Nephron (organoid): Measurements from ENCODE around the gene RUFY2.

Experiments
- H3K27ac Mint-ChIP-seq, 3 experiments: 2 replicates each; pipeline ENCODE4 v1.8.0; 2020; ENCODE audit warnings: mixed read lengths in 3 of 3, mild to moderate bottlenecking in 2 of 3, moderate library complexity in 1 of 3
- H3K27me3 Mint-ChIP-seq: 2 replicates; pipeline ENCODE4 v1.8.0; 2021; ENCODE audit warnings: low read depth, mild to moderate bottlenecking, moderate library complexity, mixed read lengths
- H3K36me3 Mint-ChIP-seq: 2 replicates; pipeline ENCODE4 v1.8.0; 2020; ENCODE audit warnings: low read depth, mixed read lengths
- H3K4me1 Mint-ChIP-seq: 2 replicates; pipeline ENCODE4 v1.8.0; 2020; ENCODE audit warnings: mixed read lengths
- H3K4me3 Mint-ChIP-seq, 3 experiments: 2 replicates each; pipeline ENCODE4 v1.8.0; 2020; ENCODE audit warnings: mild to moderate bottlenecking in 3 of 3, mixed read lengths in 3 of 3, moderate library complexity in 2 of 3
- H3K9me3 Mint-ChIP-seq: 2 replicates; pipeline ENCODE4 v1.8.0; 2020; ENCODE audit warnings: mixed read lengths
- TF ChIP-seq, protein P1 (sequence below), 3 experiments: fragments of 200-600 bp; sonication (generic); IDR thresholded peaks; one replicate each; pipeline ENCODE4 v1.5.0; 2021; ENCODE audit warnings: antibody characterized with exemption in 3 of 3; ENCODE audit not compliant: unreplicated experiment in 3 of 3

RUFY2 gene

DNA sequence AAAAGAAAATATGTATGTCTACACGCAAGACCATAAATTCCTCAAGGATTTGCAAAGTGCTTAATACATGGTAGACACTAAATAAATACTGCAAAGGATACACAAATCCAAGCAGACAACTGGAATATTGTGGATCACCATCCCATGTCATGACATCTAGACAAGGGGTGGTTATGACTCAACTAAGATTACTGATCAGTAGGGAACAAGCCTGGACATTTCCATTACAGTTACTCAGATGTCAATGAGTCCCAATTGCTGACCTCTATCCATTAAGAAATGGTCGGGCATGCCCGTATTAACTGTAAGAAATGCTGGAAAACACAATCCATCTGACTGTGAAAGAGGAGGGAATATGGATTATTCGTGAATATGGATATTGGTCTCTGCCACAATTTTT, 27.6 kb upstream of the RUFY2 start:
- Mint-ChIP-seq H3K27ac (no peak overlapping the region), H3K4me1 (no peaks in the 10 kb centered on the region), H3K4me3 (no peak overlapping the region), H3K36me3 (peaks cover 20% of the 10 kb centered on the region), H3K27me3 (no peaks in the 10 kb centered on the region), H3K9me3 (no peaks in the 10 kb centered on the region)
- TF ChIP-seq, protein P1, sequence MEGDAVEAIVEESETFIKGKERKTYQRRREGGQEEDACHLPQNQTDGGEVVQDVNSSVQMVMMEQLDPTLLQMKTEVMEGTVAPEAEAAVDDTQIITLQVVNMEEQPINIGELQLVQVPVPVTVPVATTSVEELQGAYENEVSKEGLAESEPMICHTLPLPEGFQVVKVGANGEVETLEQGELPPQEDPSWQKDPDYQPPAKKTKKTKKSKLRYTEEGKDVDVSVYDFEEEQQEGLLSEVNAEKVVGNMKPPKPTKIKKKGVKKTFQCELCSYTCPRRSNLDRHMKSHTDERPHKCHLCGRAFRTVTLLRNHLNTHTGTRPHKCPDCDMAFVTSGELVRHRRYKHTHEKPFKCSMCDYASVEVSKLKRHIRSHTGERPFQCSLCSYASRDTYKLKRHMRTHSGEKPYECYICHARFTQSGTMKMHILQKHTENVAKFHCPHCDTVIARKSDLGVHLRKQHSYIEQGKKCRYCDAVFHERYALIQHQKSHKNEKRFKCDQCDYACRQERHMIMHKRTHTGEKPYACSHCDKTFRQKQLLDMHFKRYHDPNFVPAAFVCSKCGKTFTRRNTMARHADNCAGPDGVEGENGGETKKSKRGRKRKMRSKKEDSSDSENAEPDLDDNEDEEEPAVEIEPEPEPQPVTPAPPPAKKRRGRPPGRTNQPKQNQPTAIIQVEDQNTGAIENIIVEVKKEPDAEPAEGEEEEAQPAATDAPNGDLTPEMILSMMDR (IDR thresholded peaks at IDR 0.05; ENCODE audit: unreplicated experiment in 3 of 3): no peak

DNA sequence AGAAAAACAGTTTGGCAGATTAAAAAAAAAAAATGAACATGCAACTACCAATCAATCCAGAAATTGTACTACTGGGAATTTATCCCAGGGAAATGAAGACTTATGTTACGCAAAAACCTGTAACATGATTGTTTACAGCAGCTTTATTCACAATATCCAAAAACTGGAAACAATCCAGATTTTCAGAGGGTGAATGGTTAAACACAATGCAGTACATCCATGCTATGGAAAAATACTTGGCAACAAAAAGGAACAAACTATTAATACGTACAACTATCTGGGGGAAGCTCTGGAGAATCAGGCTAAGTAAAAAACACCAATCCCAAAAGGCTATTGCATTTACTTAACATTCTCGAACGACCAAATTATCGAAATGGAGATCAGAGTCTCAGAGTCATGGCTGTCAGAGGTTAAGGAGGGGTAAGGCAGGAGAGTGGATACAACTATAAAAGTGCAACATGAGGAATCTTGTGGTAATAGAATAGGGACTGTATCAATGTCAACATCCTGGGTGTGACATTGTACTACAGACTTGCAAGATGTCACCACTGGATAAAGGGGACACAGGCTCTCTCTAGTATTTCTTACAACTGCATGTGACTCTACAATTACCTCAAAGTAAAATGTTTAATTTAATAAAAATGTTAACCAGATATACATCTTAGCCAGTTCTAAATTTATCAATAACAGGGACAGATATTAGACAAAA, 21.5 kb upstream of the RUFY2 start:
- TF ChIP-seq, protein P1 (IDR thresholded peaks at IDR 0.05; ENCODE audit: unreplicated experiment in 3 of 3): no peak
- Mint-ChIP-seq H3K27me3 (no peaks in the 10 kb centered on the region), H3K27ac (no peak overlapping the region), H3K9me3 (no peaks in the 10 kb centered on the region), H3K4me3 (no peak overlapping the region), H3K36me3 (peaks cover 37% of the 10 kb centered on the region), H3K4me1 (no peaks in the 10 kb centered on the region)

GRCh38 chr10:68424454-68425014, 17.5 kb upstream of the RUFY2 start:
- no peaks in the 10 kb centered on the region for H3K27me3 Mint-ChIP-seq
- H3K36me3 Mint-ChIP-seq: peaks cover 44% of the 10 kb centered on the region
- no peak overlapping the region for H3K4me3 Mint-ChIP-seq
- no peaks in the 10 kb centered on the region for H3K9me3 Mint-ChIP-seq
- TF ChIP-seq, protein P1 (IDR thresholded peaks at IDR 0.05; ENCODE audit: unreplicated experiment in 3 of 3): no peak
- no peak overlapping the region for H3K27ac Mint-ChIP-seq
- H3K4me1 Mint-ChIP-seq: no peaks in the 10 kb centered on the region

DNA sequence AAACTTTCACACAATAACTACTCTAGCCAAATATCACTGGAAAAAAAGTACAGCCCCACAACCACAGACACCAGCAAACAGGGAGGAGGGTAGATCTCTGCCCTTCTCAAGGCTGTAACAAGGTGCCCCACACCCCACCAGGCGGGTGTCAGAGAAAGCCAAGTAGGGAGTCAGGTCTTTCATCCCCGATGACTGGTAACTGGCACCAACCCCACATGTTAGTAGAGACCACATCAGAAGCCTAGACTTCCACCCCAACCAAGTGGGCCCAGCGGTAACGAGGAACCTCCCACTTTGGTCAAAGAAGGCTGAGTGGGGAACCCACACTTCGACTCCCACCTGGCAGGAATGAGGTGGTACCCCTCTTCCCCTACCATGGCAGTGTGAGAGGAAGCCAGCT, 16.4 kb upstream of the RUFY2 start:
- Mint-ChIP-seq H3K4me3 (no peak overlapping the region), H3K9me3 (no peaks in the 10 kb centered on the region), H3K27ac (no peak overlapping the region), H3K4me1 (no peaks in the 10 kb centered on the region), H3K36me3 (peaks cover 49% of the 10 kb centered on the region), H3K27me3 (no peaks in the 10 kb centered on the region)
- TF ChIP-seq, protein P1 (IDR thresholded peaks at IDR 0.05; ENCODE audit: unreplicated experiment in 3 of 3): no peak

- Mint-ChIP-seq H3K27me3 (no peaks in the 10 kb centered on the region), H3K4me1 (no peaks in the 10 kb centered on the region), H3K36me3 (peaks cover 57% of the 10 kb centered on the region), H3K9me3 (no peaks in the 10 kb centered on the region), H3K4me3 (no peak overlapping the region), H3K27ac (no peak overlapping the region)
- TF ChIP-seq, protein P1 (IDR thresholded peaks at IDR 0.05; ENCODE audit: unreplicated experiment in 3 of 3): no peak
These were observed 12.3 kb upstream of the RUFY2 start for GRCh38 chr10:68419376-68419775.
